BJ (cell line): ENCODE measurements around the gene KCNN3. TPM values are rescaled to one million over a fixed set of nuclear protein-coding genes. Genes with fewer than 3 reads are reported as not detected.

Source experiments
- CTCF ChIA-PET: fragments of 350-600 bp; formaldehyde crosslinking; extraction: SDS; loops from one replicate; lab custom pipeline; 2021; ENCODE audit warnings: antibody characterized with exemption, inconsistent platforms; lab: Yijun Ruan, JAX
- POLR2A ChIA-PET: fragments of 300-600 bp; sonication (Branson Sonifier 250); formaldehyde crosslinking; extraction: SDS; loops from one replicate; lab custom pipeline; 2021; ENCODE audit warnings: antibody characterized with exemption; lab: Charles Lee
- DNase-seq: peaks from one replicate; pipeline ENCODE4 v3.0.0-alpha.2; 2011; ENCODE audit warnings: low read depth
- H3K27me3 ChIP-seq: 2 replicates; pipeline ENCODE4 v1.6.0; 2011; ENCODE audit warnings: low read length; ENCODE audit not compliant: control insufficient read depth, insufficient read depth
- H3K36me3 ChIP-seq: 2 replicates; pipeline ENCODE4 v1.5.1; 2011; ENCODE audit warnings: low read length; ENCODE audit not compliant: control insufficient read depth, insufficient read depth
- H3K4me3 ChIP-seq: 2 replicates; pipeline ENCODE4 v1.5.1; 2011; ENCODE audit warnings: low read depth, mild to moderate bottlenecking, control low read depth, low read length
- CTCF ChIP-seq: IDR thresholded peaks from 2 replicates; pipeline ENCODE4 v1.5.1; 2011; ENCODE audit warnings: low read depth, mild to moderate bottlenecking, control low read depth, inconsistent platforms, low read length, moderate library complexity; ENCODE audit not compliant: insufficient read depth
- polyA plus RNA-seq: library from polyadenylated mRNA; depleted of rRNA; stranded (reverse); fragments of >200 nt; gene quantifications from 2 replicates; pipeline ENCODE4 v1.2.3, GENCODE V29; 2011

Gene KCNN3
- polyA plus RNA-seq, 1 experiment, result not detected

GRCh38 chr1:154867841-154868605 lies 2.1 kb downstream of the KCNN3 start:
- Histone ChIP-seq H3K36me3 (no peaks in the 10 kb centered on the region), H3K4me3 (no peak overlapping the region), H3K27me3 (peaks cover 36% of the 10 kb centered on the region)
- DNase-seq, result no peak
- ChIA-PET CTCF (interaction anchor here (0.8 to 3.3 kb wide), 7 partner anchors 10 to 305 kb away, joined by 3 to 13 read pairs (median 3); partner anchors contain the start of gene KRTCAP2), POLR2A (interaction anchor here (0.6 kb wide), 1 partner anchor 68 kb away, joined by 4 read pairs; the partner anchor contains the start of gene PMVK)
- TF ChIP-seq CTCF, result no peak

GRCh38 chr1:154867064-154867825 lies 2.8 kb downstream of the KCNN3 start:
- Histone ChIP-seq H3K4me3 (no peak overlapping the region), H3K36me3 (no peaks in the 10 kb centered on the region), H3K27me3 (peaks cover 37% of the 10 kb centered on the region)
- TF ChIP-seq CTCF, result no peak
- ChIA-PET CTCF (interaction anchor here (1.0 to 3.3 kb wide), 4 partner anchors 9 to 15 kb away, joined by 3 to 13 read pairs (median 6); no protein-coding TSS in a partner anchor), POLR2A (no interaction called here)
- DNase-seq, result no peak

- POLR2A ChIA-PET, result no interaction called here
- no peak for DNase-seq
- Histone ChIP-seq H3K36me3 (no peaks in the 10 kb centered on the region), H3K27me3 (peaks cover 35% of the 10 kb centered on the region), H3K4me3 (no peak overlapping the region)
- CTCF ChIA-PET, result interaction anchor here (0.9 to 3.3 kb wide), 7 partner anchors 12 to 307 kb away, joined by 3 to 13 read pairs (median 4); no protein-coding TSS in a partner anchor
- no peak for TF ChIP-seq CTCF
Observed at GRCh38 chr1:154866257-154867063, 3.6 kb downstream of the KCNN3 start.

GRCh38 chr1:154865442-154866256 lies 4.4 kb downstream of the KCNN3 start:
- no peak for DNase-seq
- no peaks in the 10 kb centered on the region for H3K36me3 ChIP-seq

More at GRCh38 chr1:154865442-154866256, 4.4 kb downstream of the KCNN3 start:
- ChIA-PET CTCF (interaction anchor here (0.9 to 3.3 kb wide), 5 partner anchors 13 to 306 kb away, joined by 3 to 13 read pairs (median 4); no protein-coding TSS in a partner anchor), POLR2A (no interaction called here)
- peaks cover 31% of the 10 kb centered on the region for H3K27me3 ChIP-seq
- TF ChIP-seq CTCF, result no peak
- H3K4me3 ChIP-seq, result no peak overlapping the region
